A204.1 (cell line): ENCODE measurements around the gene KCNQ4.

Experiments
- FAIRE-seq: peaks from 2 replicates; lab custom pipeline; 2012; peaks lifted over from hg19 to GRCh38; lab: Jason Lieb, UNC

KCNQ4 gene

DNA sequence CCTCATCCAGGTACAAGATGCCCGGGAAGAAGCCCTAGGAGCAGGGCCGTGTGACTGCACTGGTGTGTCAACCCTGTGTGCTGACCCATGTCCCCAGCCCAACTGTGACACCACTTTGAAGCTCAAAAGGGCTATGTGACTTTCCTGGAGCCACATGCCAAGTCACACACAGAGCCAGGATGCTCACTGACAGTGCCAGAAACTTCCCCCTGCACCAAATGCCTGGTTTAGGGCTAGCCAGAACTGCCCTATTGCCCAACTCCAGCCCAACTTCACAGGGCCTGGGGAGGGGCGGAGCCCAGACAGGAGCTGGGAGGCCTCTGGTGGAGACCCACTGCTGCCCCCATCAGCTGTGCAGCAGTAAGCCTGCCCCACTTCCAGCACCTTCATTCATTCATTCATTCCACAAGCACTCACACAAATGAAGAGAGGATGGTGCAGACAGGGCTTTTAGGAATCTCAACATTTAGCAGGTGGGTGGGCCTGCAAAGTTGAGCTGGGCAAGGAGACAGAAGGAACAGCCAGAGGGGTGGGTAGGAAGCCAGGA lies 36.7 kb downstream of the KCNQ4 start:
- no peak for FAIRE-seq

GRCh38 chr1:40820911-40821693 lies 37.5 kb downstream of the KCNQ4 start:
- FAIRE-seq = no peak

GRCh38 chr1:40822890-40823289 lies 39.3 kb downstream of the KCNQ4 start:
- FAIRE-seq = no peak

- FAIRE-seq = no peak
Measured at GRCh38 chr1:40823345-40823744, 39.8 kb downstream of the KCNQ4 start.

DNA sequence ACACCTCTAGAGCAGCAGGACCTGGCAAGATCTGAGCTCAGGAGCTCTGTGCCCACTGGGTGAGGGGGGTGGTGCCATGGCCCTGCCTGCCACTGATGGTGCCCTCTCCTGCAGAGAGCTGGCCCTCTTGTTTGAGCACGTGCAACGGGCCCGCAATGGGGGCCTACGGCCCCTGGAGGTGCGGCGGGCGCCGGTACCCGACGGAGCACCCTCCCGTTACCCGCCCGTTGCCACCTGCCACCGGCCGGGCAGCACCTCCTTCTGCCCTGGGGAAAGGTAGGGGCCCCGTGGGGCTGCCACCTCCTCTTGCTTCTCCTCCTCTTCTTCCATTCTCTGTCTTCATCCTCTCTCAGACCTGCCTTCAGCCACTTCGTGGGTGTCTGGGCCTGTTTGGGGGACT lies 40.4 kb downstream of the KCNQ4 start:
- no peak for FAIRE-seq

GRCh38 chr1:40824591-40825434 lies 41.2 kb downstream of the KCNQ4 start:
- no peak for FAIRE-seq

- no peak for FAIRE-seq
Measured at GRCh38 chr1:40825435-40825788, 41.8 kb downstream of the KCNQ4 start.

- no peak for FAIRE-seq
Measured at GRCh38 chr1:40825996-40826395, 42.4 kb downstream of the KCNQ4 start.

- FAIRE-seq = no peak
Measured at GRCh38 chr1:40829631-40830245, 46.2 kb downstream of the KCNQ4 start.

DNA sequence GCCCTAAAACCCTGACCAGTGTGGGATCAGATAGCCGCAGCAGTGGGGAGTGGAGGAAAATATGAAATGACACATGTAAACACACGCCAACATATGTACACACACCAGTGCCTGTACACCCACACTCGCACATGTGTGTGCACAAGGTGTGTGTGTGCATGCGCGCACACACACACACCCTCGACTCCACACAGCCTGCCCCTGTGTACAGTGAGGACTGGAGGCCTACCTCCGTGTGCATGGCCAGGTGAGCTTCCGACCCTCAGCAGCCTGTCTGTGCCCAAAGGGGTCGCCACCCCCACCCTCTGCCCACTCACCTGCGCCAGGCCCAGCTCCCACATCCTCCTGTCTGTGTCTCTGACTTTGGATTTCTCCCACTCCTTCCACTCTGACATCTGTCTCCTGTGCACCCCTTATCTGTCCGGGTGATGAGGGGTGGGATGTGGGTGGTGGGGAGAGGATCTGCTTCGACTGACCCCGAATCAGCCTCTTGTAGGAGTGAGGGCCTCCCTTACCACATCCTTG lies 46.9 kb downstream of the KCNQ4 start:
- no peak for FAIRE-seq

GRCh38 chr1:40831001-40831732 lies 47.6 kb downstream of the KCNQ4 start:
- no peak for FAIRE-seq

GRCh38 chr1:40833979-40834378 lies 50.4 kb downstream of the KCNQ4 start:
- no peak for FAIRE-seq

DNA sequence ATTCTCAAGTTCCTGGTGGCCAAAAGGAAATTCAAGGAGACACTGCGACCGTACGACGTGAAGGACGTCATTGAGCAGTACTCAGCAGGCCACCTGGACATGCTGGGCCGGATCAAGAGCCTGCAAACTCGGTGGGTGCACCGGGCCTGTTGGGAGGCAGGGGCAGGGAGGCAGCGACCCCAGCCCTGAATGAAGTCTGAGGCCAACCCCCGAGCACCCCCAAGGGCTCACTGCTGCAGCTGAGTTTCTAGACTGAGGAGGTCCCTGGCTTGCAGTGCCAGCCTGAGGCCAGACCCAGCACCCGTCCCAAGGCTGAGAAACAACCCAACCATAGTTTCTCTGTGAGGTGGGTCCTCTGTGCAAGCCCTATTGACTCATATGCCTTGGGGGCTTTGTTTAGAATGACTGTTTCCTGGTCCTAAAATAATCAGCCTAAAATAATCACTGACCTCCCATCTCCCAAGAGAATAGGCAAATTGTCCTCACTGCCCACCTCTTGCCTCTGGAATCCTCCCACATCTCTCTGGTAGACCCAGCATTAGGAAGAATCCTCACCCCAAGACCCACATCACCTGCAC lies 51.5 kb downstream of the KCNQ4 start:
- no peak for FAIRE-seq

DNA sequence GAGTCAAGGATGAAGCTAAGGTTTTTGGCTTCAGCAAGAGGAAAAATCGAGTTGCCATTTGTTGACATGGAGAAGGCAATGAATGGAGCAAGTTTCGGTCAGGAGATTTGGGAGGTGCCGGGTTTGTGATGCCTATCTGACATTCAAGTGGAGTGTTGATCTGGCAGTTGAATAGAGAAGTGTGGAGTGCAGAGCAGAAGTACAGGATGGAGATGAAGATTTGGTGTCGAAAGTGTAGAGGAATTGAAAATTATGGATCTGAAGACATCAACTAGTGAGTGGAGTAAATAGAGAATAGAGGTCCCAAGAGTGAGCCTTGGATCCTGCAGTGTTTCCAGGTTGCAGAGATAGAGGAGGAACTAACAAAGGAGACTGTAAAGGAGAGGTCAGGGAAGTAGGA lies 52.7 kb downstream of the KCNQ4 start:
- no peak for FAIRE-seq

- FAIRE-seq = no peak
Measured at GRCh38 chr1:40837601-40838000, 54.0 kb downstream of the KCNQ4 start.

GRCh38 chr1:40838045-40838979 lies 54.7 kb downstream of the KCNQ4 start:
- no peak for FAIRE-seq

- FAIRE-seq = no peak
Measured at GRCh38 chr1:40838980-40839942, 55.7 kb downstream of the KCNQ4 start.

- FAIRE-seq = no peak
Measured at GRCh38 chr1:40839943-40840335, 56.4 kb downstream of the KCNQ4 start.
